HG02642 (cell line): ENCODE results near the gene CTAGE8.
"Not testable (repeated sequence)": the region's sequence is repeated elsewhere in the genome, so short reads cannot be mapped to it uniquely, and the experiment has no call there.

Experiments
- ATAC-seq: cut with Tn5 transposase; IDR thresholded peaks from one replicate; pipeline ENCODE4 v1.9.1; 2021; ENCODE audit warnings: mild to moderate bottlenecking; ENCODE audit not compliant: unreplicated experiment, poor library complexity

The CTAGE8 gene

DNA sequence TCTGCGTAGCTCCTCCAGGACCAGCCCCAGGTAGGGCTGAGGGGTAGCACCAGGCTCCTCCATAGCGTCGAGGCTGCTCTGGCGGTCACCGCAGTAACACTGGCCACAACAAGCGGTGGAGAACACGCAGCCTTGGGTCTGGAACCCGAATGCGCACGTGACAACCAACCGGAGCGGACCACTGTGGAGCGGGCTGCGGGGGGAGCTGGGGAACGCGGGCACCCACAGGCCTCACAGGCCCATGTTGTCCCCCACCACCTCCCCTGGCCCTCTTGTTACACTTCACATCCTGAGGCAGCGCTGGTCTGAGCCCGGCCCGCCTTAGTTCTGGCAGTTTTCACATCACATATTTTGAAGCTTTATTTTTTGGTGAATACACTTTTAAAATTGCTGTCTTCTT, at the start of gene CTAGE8:
TSS of gene CTAGE8 (minus strand) at position 101 of the 400 bp plus-strand sequence. CDS start at position 63, 38 bp downstream.
- ATAC-seq: not testable (repeated sequence)

GRCh38 chr7:144317537-144317936, 48.4 kb upstream of the CTAGE8 start:
- ATAC-seq: not testable (repeated sequence)

GRCh38 chr7:144311872-144312469, 42.9 kb upstream of the CTAGE8 start, which contains the start of gene OR2A1:
TSS of gene OR2A1 (plus strand) at chr7:144312419. CDS start at chr7:144318125, 5,706 bp downstream.
- ATAC-seq: not testable (repeated sequence)

DNA sequence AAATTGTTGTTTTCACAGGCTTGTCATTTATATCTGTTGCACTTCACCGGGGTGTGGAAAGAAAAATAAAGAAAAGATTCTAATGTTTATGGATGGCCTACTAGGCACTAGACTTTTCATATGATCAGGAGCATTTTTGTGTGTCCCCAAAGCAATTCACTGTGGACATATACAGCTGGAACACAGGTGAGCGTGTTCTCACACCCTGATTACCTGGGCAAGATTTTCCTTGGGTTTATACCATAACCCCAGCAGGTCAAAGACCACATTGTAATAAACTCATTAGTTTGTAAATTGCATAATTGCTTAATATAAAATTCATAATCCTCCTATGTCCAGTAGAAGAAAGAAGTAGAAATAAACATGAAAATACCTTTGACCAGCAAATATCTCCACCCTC, 42.1 kb upstream of the CTAGE8 start:
- ATAC-seq: not testable (repeated sequence)

GRCh38 chr7:144309702-144310101, 40.6 kb upstream of the CTAGE8 start:
- not testable (repeated sequence) for ATAC-seq

- ATAC-seq: not testable (repeated sequence)
Measured at GRCh38 chr7:144305156-144305555, 36.1 kb upstream of the CTAGE8 start.

DNA sequence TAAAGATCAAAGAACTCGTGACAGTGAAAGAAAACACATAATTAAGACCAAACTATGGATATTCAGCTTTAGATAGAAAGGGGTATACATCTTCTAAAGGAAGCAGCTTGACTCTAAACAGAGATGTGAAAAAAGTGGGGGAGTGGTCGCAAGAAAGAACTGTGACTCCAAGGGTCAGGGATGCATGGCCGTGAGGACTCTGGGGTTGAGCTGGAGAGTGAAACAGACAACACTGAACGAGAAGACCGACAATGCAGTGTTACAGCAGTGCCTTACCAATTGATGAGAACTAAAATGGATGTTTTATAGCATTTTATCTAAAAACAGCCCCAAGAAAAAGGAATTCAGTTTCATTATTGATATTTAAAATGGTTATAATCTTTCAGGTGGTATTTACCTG, 34.5 kb upstream of the CTAGE8 start:
- not testable (repeated sequence) for ATAC-seq

DNA sequence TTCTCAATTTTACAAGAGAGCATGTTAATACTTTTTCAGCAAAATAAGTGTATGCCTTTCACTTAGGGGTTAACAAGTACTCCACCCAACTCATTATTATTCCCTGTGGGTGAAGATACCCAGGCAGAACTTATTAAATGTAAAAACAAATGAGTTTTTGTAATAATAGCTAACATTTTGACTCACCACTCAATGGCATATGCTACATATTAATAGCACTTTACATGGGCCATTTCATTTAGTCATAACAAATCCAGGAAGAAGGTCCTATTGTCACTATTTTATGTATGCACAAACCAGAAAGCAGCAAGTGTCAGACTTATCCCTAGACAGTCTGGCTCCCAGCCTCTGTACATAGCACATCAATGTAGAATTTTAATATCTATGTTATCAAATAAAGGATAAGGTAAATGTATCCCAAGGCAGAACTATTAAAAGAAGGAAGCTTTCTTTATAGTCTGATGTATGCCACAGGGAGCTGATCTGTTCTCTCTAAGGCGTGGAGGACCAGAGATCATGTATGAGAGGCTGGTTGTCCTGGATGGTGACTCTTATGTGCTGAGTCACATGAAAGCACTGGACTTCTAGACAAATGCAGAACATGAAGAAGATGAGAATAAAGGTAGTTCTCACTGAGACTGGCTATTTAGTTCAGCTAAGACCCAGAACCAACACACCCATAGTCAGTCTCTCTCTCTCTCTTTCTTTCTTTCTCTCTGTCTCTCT, 33.7 kb upstream of the CTAGE8 start:
- not testable (repeated sequence) for ATAC-seq

GRCh38 chr7:144293794-144294499, 24.9 kb upstream of the CTAGE8 start:
- peak; percentile 84 for ATAC-seq

DNA sequence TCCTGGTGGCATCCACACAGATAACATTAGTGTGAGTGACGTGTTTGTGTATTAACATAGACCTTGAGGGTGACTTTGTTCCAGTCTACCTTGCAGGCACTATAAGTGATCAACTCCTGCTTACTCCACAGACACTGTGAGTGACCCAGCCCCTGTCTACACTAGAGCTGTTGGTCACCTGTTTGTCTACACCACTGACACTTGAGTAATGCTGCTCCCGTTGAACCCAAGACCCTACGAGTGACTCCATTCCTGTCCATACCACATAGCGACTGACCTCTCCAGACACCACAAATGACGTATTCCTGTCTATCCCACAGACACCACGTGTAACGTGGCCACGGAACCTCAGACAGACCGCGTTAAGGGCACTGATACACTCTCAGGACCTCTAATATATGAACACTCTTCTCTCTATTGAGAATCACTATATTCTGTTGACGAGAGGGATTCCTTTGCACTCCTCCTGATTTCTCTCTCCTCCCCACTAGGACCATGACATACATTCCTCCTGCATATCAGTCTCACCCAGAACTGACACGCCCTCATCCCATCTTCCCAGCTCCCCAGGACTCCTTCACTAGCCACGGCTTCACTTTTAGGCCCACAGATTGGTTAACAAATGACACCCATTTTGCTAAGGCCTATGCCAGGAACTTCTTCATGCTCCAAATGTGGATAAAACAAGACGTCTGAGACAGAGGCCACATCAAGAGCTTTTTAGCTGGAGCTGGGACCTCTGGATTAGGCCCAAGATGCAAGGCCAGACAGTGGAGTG, 23.5 kb upstream of the CTAGE8 start:
- not testable (repeated sequence) for ATAC-seq

DNA sequence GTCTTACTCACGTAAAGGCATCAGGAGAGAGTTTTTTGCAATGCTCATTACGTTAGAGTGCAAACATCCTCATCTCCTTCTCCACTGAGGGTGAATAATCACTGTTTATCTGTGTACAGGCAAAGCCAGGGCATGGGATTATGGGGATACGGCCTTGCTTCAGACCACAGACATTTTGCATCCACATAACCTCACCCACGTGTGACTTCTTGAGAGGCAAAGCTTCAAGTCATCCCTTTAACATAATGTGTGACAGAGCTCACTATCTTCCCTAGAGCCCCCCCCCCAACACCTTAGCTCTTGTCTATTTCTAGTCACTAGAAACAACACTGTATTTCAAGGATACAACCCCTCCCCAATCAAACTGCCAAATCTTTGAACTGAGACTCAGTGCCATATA, 22.5 kb upstream of the CTAGE8 start:
- ATAC-seq: not testable (repeated sequence)

DNA sequence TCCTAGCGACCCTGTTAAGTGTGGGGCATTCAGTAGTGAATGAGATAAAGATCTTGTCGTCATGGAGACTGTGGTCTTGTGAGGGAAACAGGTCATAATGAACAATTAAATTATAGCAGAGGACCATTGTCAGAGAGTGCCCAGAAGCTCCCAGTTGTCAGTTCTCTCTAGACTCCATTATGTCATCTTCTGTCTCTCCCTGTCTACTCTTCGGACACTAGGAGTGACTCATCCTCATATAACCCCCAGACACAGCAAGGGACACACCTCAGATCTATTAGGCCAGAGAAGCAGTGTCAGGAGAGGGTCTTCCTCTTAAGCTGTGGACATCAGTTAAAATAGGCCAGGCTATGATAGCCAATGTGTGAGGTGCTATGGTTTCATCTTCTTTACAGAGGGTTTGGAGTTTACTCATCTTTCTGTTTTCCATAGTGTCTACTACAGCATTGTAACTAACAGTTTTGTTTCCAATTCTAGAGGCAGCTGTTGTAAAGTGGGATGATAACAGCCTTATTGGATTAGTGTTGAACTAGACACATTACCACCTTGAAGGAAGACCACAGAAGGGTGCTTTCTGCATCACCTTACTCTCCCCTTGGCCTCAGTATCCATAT, 18.2 kb upstream of the CTAGE8 start:
- not testable (repeated sequence) for ATAC-seq

DNA sequence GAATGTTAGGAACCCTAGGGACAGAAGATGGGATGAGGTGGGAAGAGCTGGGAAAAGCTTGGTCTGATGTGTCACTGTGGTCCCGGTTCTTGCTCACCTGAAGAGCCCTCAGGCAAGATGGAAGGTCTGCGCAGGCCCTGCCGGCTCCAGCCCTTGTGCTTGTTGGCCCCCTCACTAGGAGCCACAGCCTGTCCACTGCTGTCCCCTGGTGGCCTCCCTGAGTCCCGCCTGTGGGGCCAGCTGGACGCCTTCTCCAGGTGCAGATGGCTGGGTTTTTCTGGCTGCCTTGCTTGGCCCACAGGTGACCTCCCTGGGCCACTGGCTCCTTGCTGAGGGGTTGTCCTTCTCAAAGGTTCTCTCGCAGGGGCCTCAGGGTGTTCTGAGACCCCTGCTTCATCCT, 14.6 kb upstream of the CTAGE8 start:
- ATAC-seq: not testable (repeated sequence)

- ATAC-seq: not testable (repeated sequence)
Measured at GRCh38 chr7:144282490-144282889, 13.4 kb upstream of the CTAGE8 start.

DNA sequence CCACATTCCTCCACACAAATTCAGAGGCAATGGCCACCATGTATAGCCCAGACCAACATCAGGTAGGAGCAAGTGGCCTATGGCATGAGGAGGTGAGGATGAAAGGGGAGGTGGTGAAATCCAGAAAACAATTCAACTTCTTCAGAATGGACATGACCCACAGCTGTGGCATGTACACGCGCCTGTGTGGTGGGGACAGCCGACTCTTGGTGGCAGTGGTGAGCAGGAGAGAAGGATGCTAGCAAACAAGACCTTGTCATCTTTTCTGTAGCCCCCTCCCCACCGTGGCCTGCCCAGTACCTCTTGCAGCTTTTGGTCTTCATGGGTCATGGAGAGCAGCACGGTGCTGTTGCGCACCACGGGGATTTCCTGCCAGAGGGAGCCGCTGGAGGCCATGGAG, 12.9 kb upstream of the CTAGE8 start:
- ATAC-seq: not testable (repeated sequence)

- not testable (repeated sequence) for ATAC-seq
Measured at GRCh38 chr7:144280010-144280409, 10.9 kb upstream of the CTAGE8 start.

DNA sequence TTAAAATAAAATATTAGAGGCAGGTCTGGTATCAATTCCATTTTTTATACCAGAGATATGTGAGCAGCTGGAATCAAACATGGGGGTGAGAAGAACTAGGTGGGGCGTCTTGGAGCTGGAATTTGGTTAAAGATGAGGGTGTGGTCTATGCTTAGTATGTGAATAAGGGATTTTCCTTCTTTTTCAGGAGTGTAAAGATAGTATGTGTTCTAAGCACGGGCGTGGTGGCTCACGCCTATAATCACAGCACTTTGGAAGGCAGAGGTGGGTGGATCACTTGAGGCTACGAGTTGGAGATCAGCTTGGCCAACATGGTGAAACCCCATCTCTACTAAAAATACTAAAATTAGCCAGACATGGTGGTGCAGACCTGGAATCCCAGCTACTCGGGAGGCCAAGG, 6.2 kb upstream of the CTAGE8 start:
- ATAC-seq: not testable (repeated sequence)

- not testable (repeated sequence) for ATAC-seq
Measured at GRCh38 chr7:144264692-144265091, 4.4 kb downstream of the CTAGE8 start, which contains the start of gene OR2A7. TSS of gene OR2A7 (minus strand) at chr7:144264792. CDS start at chr7:144259628, 5,164 bp downstream.

DNA sequence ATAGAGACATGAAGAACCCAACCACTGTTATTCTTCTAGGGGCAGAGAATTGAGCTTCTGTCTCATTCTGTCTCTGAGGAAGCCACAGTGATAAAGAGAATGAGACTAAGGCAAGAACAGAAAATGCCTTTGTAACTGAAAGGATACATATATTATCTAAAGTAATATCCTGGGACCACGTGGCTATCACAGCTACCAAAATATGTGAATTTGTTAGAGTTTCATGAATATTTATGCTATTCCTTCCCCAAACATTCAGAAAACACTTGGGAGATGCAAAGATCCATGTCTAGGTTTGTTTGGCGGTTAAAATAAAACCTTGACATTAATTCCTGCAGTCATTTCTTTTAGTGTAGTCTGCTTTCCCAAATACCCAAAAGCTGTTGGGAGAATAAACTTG, 7.0 kb downstream of the CTAGE8 start:
- ATAC-seq: not testable (repeated sequence)

DNA sequence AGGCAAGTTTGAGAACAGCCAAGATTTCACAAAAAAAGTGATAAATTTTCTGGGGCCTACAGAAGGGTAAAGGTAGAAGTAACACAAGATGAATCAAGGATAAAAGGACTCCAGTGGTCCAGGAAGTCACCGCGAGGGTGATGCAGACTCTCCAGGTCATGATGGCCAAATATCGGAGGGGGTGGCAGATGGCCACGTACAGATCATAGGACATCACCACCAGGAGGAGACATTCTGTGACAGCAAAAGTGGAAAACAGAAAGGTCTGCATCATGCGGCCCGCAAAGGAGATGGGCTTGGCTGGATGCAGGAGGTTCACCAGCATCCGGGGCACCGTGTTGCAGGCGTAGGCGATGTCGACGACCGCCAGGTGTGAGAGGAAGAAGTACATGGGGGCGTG, 10.0 kb downstream of the CTAGE8 start:
- not testable (repeated sequence) for ATAC-seq
